GM12878 (cell line): ENCODE results near the gene SSNA1. TPM values are rescaled to one million over a fixed set of nuclear protein-coding genes. Genes with fewer than 3 reads are reported as not detected.

Experiments used
- ATAC-seq: fragments of 200-7000 bp; cut with Tn5 transposase; 3 replicates; pipeline ENCODE4 v1.9.1; 2020; ENCODE audit warnings: mild to moderate bottlenecking, moderate library complexity
- BruUV-seq: library from RNA; stranded (reverse); fragments of 400-500 nt; replicated peaks from 2 replicates; lab custom pipeline; 2021; lab: Mats Ljungman, UMichigan
- CTCF ChIA-PET: fragments of 300-600 bp; sonication (Branson Sonifier 250); formaldehyde crosslinking; extraction: SDS; loops from one replicate; lab custom pipeline; 2021; ENCODE audit warnings: inconsistent platforms; lab: Yijun Ruan, JAX
- POLR2A ChIA-PET: fragments of 350-600 bp; formaldehyde crosslinking; extraction: SDS; loops from one replicate; lab custom pipeline; 2021; ENCODE audit warnings: inconsistent platforms; lab: Charles Lee
- RAD21 ChIA-PET: fragments of 300-600 bp; sonication (Branson Sonifier 250); formaldehyde crosslinking; loops from one replicate; lab custom pipeline; 2023; ENCODE audit warnings: antibody characterized with exemption; ENCODE audit not compliant: unreplicated experiment; lab: Charles Lee
- SMC1A ChIA-PET: fragments of 300-600 bp; sonication (Branson Sonifier 250); formaldehyde crosslinking; loops from one replicate; lab custom pipeline; 2023; ENCODE audit not compliant: unreplicated experiment, uncharacterized antibody; lab: Charles Lee
- DNase-seq: peaks from one replicate; pipeline ENCODE4 v3.0.0-alpha.2; 2011; ENCODE audit warnings: low read depth, low spot score
- FAIRE-seq: peaks from 3 replicates; lab custom pipeline; 2011; peaks lifted over from hg19 to GRCh38; lab: Jason Lieb, UNC
- H2AFZ ChIP-seq: 2 replicates; pipeline ENCODE4 v1.6.0; 2011; ENCODE audit warnings: low read depth, low read length, control low read depth; ENCODE audit not compliant: control insufficient read depth
- H3K27ac ChIP-seq: 2 replicates; pipeline ENCODE4 v1.5.1; 2011; ENCODE audit warnings: control low read depth; ENCODE audit not compliant: control insufficient read depth, insufficient read depth
- H3K27me3 ChIP-seq, 2 experiments: replicated peaks in 1 of 2; 2 replicates each; pipeline versions ENCODE4 v1.6.0 to v1.6.1; 2011; ENCODE audit warnings: low read length in 1 of 2; ENCODE audit not compliant: control insufficient read depth in 2 of 2, insufficient read depth in 2 of 2
- H3K36me3 ChIP-seq, 2 experiments: 2 replicates each; pipeline ENCODE4 v1.5.1; 2011; ENCODE audit warnings: low read length in 1 of 2; ENCODE audit not compliant: control insufficient read depth in 2 of 2, insufficient read depth in 2 of 2
- H3K4me1 ChIP-seq: 2 replicates; pipeline ENCODE4 v1.6.1; 2011; ENCODE audit warnings: mild to moderate bottlenecking, low read length, moderate library complexity, mixed read lengths; ENCODE audit not compliant: control insufficient read depth, insufficient read depth
- H3K4me2 ChIP-seq: 2 replicates; pipeline ENCODE4 v1.6.0; 2011; ENCODE audit warnings: control low read depth; ENCODE audit not compliant: control insufficient read depth, insufficient read depth
- H3K4me3 ChIP-seq: fragments of 200-600 bp; sonication (generic); 2 replicates; pipeline ENCODE4 v1.5.1; 2016
- H3K79me2 ChIP-seq: 2 replicates; pipeline ENCODE4 v1.6.0; 2011; ENCODE audit warnings: low read length; ENCODE audit not compliant: control insufficient read depth, insufficient read depth
- H3K9ac ChIP-seq: 2 replicates; pipeline ENCODE4 v1.8.0; 2011; ENCODE audit warnings: low read length, control low read depth, mixed read lengths; ENCODE audit not compliant: control insufficient read depth, insufficient read depth
- H3K9me3 ChIP-seq: replicated peaks from 3 replicates; pipeline ENCODE4 v1.5.1; 2011; ENCODE audit warnings: mild to moderate bottlenecking, low read length; ENCODE audit not compliant: control insufficient read depth, insufficient read depth
- H4K20me1 ChIP-seq: 2 replicates; pipeline ENCODE4 v1.6.0; 2011; ENCODE audit not compliant: control insufficient read depth, insufficient read depth
- CBFB ChIP-seq: IDR thresholded peaks from 2 replicates; pipeline ENCODE4 v1.6.1; 2016; ENCODE audit warnings: antibody characterized with exemption, low read depth
- CUX1 ChIP-seq: IDR thresholded peaks from 2 replicates; pipeline ENCODE4 v1.6.1; 2012; ENCODE audit warnings: improper control_type of control experiment, low read depth, low read length; ENCODE audit not compliant: insufficient replicate concordance
- E2F4 ChIP-seq: IDR thresholded peaks from 2 replicates; pipeline ENCODE4 v1.6.1; 2012; ENCODE audit warnings: low read depth, low read length, improper control_type of control experiment
- EED ChIP-seq: sonication (generic); IDR thresholded peaks from 2 replicates; pipeline ENCODE4 v1.6.1; 2016; ENCODE audit warnings: antibody characterized with exemption, low read depth
- FOS ChIP-seq: IDR thresholded peaks from 3 replicates; pipeline ENCODE4 v1.6.1; 2011; ENCODE audit warnings: borderline replicate concordance; ENCODE audit not compliant: insufficient read length; ENCODE audit errors: extremely low read depth
- RAD51 ChIP-seq: fragments of 450-650 bp; IDR thresholded peaks from 2 replicates; pipeline ENCODE4 v1.6.1; 2016; ENCODE audit warnings: moderate library complexity, mild to moderate bottlenecking, inconsistent platforms
- STAT3 ChIP-seq: IDR thresholded peaks from 2 replicates; pipeline ENCODE4 v1.6.1; 2011; ENCODE audit warnings: low read depth, low read length, improper control_type of control experiment
- TCF3 ChIP-seq: IDR thresholded peaks from 2 replicates; pipeline ENCODE4 v1.6.1; 2012; ENCODE audit warnings: low read depth, mild to moderate bottlenecking, low read length, borderline replicate concordance; ENCODE audit not compliant: insufficient read depth
- USF1 ChIP-seq: IDR thresholded peaks from 2 replicates; pipeline ENCODE4 v1.6.1; 2011; ENCODE audit warnings: borderline replicate concordance, low read depth, mild to moderate bottlenecking, moderate library complexity, mixed read lengths, low read length; ENCODE audit not compliant: insufficient read depth; ENCODE audit errors: extremely low read length
- ZBTB33 ChIP-seq: fragments of 450-650 bp; IDR thresholded peaks from 2 replicates; pipeline ENCODE4 v1.6.1; 2017; ENCODE audit warnings: mild to moderate bottlenecking
- WGBS: methylation state at CpG from one replicate; pipeline ENCODE4 v1.1.6; 2016; ENCODE audit warnings: low lambda C conversion rate; ENCODE audit not compliant: insufficient replicate concordance, insufficient coverage; ENCODE audit errors: missing lambda C conversion rate; 5-methylcytosine and 5-hydroxymethylcytosine counted together
- in situ Hi-C: fragments of 300-500 bp; cut with MboI; formaldehyde crosslinking; loops from 9 replicates; pipeline ENCODE4 v1.14.3; 2018; ENCODE audit warnings: mixed read lengths
- intact Hi-C: fragments of 100-400 bp; cut with micrococcal nuclease; formaldehyde crosslinking; loops from one replicate; pipeline ENCODE4 v1.14.2; 2022; ENCODE audit not compliant: unreplicated experiment
- polyA plus RNA-seq, 11 experiments: library from polyadenylated mRNA; depleted of rRNA in 4 of 11; unstranded in 6 of 11; stranded (reverse) in 5 of 11; fragments of >200 nt; fragmentation: Nextera tagmentation in 4 of 11; fragmentation: Illumina TruSeq in 1 of 11; extraction: Ambion mirVana in 4 of 11; extraction: Trizol in 1 of 11; gene quantifications; 1 replicate in 1 of 11; 2 replicates in 10 of 11; pipeline versions ENCODE4 v1.2.1 to v1.2.3, GENCODE V29; 2011 to 2016; ENCODE audit warnings: inconsistent platforms in 2 of 11, missing spikeins in 2 of 11, low read depth in 1 of 11
- total RNA-seq, 4 experiments: library from RNA; depleted of rRNA in 3 of 4; stranded (reverse); fragments of >200 nt in 3 of 4; fragmentation: Illumina TruSeq in 1 of 4; extraction: Trizol in 1 of 4; gene quantifications; 2 replicates each; pipeline versions ENCODE4 v1.2.1 to v1.2.3, GENCODE V29; 2013 to 2021

SSNA1 gene
- total and polyA plus RNA-seq, 10 of the 15 experiments (the other 5 are each of a cell fraction or from before 2014, with no cell fraction given) = 0.63 to 139 (median 78.0) TPM

DNA sequence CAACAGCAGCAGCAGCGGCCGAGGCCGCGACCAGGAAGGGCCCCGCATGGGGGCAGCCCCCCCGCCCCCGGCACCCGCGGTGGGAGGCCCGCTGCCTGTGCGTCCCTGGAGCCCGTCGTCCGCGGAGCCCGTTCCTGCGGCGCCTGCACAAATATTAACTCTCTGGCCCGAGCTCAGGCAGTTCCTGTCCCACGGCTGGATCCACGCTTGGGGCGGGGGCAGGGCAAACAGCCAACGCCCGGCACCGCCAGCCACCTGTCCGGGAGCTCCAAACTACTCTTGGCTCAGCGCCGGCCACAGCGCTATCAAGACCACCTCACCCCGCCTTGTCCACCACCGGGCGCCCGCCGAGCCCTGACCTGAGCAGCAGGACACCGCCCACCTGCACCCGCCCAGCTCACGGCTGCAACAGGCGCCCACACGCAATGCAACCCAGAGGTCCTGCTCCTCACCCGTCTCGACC lies 18.5 kb upstream of the SSNA1 start, which contains the start of gene LRRC26:
LRRC26 (minus strand) TSS at position 156 of the 463 bp plus-strand sequence; CDS start at position 48, 108 bp downstream.
- no peak within 1 kb of the TSS for H3K27ac ChIP-seq
- H3K9ac ChIP-seq = no peak within 1 kb of the TSS
- FAIRE-seq = no peak
- no peaks in the 10 kb centered on the region for H3K9me3 ChIP-seq
- H3K79me2 ChIP-seq = no peaks in the 10 kb centered on the region
- ATAC-seq = no peak; the same call in 2 of the 3 replicates
- no TSS peak for BruUV-seq
- H4K20me1 ChIP-seq = no peaks in the 10 kb centered on the region
- peaks cover 0 to 8% of the 10 kb centered on the region in 2 experiments; a peak in 3 of 4 replicates for H3K27me3 ChIP-seq
- H3K36me3 ChIP-seq = no peaks in the 10 kb centered on the region
- peak within 1 kb of the TSS; percentile 82 for H3K4me2 ChIP-seq
- ChIA-PET CTCF (interaction anchor here (1.1 kb wide), 1 partner anchor 58 kb away, joined by 5 read pairs; the partner anchor contains the start of gene RNF224), SMC1A (interaction anchor here (2.7 kb wide), 1 partner anchor 19 kb away, joined by 8 read pairs; no protein-coding TSS in a partner anchor), POLR2A (interaction anchor here (0.5 to 4.4 kb wide), 8 partner anchors 12 to 53 kb away, joined by 3 to 37 read pairs (median 6); partner anchors contain the start of genes ANAPC2, SSNA1 and TPRN), RAD21 (interaction anchor here (0.5 to 3.0 kb wide), 2 partner anchors 20 to 42 kb away, joined by 3 to 14 read pairs; no protein-coding TSS in a partner anchor)
- in situ Hi-C loops = no loop called here
- H3K4me1 ChIP-seq = peaks cover 8% of the 10 kb centered on the region; the same call in 1 of the 2 replicates
- H2AFZ ChIP-seq = peak within 1 kb of the TSS; percentile 60
- intact Hi-C loops = no loop called here
- DNase-seq = no peak
- H3K4me3 ChIP-seq = peak within 1 kb of the TSS; percentile 53; the same call in 1 of the 2 replicates
- WGBS = 7% methylated on average over 18 of the region's 41 CpGs
- TF ChIP-seq CBFB (no peak), CUX1 (no peak), STAT3 (no peak), ZBTB33 (no peak), FOS (no peak), USF1 (no peak), EED (no peak), E2F4 (no peak), RAD51 (no peak), TCF3 (no peak)
